Loucy (cell line): ENCODE measurements around the gene FOXP4.

Source experiments
- H2AFZ ChIP-seq: fragments of 200-600 bp; sonication (generic); 2 replicates; pipeline ENCODE4 v1.6.0; 2016; ENCODE audit warnings: antibody characterized with exemption, mild to moderate bottlenecking, low read length, moderate library complexity
- H3F3A ChIP-seq: fragments of 200-600 bp; 2 replicates; pipeline ENCODE4 v1.6.0; 2016; ENCODE audit warnings: antibody characterized with exemption, low read depth, mild to moderate bottlenecking
- H3K27me3 ChIP-seq: fragments of 200-600 bp; sonication (generic); 2 replicates; pipeline ENCODE4 v1.6.1; 2014; ENCODE audit warnings: low read length, mild to moderate bottlenecking; ENCODE audit not compliant: insufficient read depth, poor library complexity, severe bottlenecking
- H3K36me3 ChIP-seq: fragments of 200-600 bp; sonication (generic); 2 replicates; pipeline ENCODE4 v1.6.1; 2016; ENCODE audit warnings: low read length; ENCODE audit not compliant: insufficient read depth
- H3K4me1 ChIP-seq: fragments of 200-600 bp; sonication (generic); 2 replicates; pipeline ENCODE4 v1.5.1; 2014; ENCODE audit warnings: low read length, mild to moderate bottlenecking; ENCODE audit not compliant: insufficient read depth, poor library complexity, severe bottlenecking
- H3K4me2 ChIP-seq: fragments of 200-600 bp; sonication (generic); 2 replicates; pipeline ENCODE4 v1.6.0; 2014; ENCODE audit warnings: antibody characterized with exemption, low read length, low read depth, mild to moderate bottlenecking; ENCODE audit not compliant: poor library complexity, severe bottlenecking
- H3K4me3 ChIP-seq: fragments of 200-600 bp; sonication (generic); 2 replicates; pipeline ENCODE4 v1.5.1; 2014; ENCODE audit warnings: low read length, mild to moderate bottlenecking, mixed read lengths; ENCODE audit not compliant: poor library complexity, severe bottlenecking
- H3K79me2 ChIP-seq: fragments of 200-600 bp; sonication (generic); 2 replicates; pipeline ENCODE4 v1.6.1; 2014; ENCODE audit warnings: low read length; ENCODE audit not compliant: insufficient read depth
- H3K9ac ChIP-seq: fragments of 200-600 bp; sonication (generic); 2 replicates; pipeline ENCODE4 v1.6.0; 2014; ENCODE audit warnings: mild to moderate bottlenecking, low read depth, low read length, moderate library complexity; ENCODE audit not compliant: poor library complexity, severe bottlenecking
- H3K9me2 ChIP-seq: fragments of 200-600 bp; sonication (generic); replicated peaks from 2 replicates; pipeline ENCODE4 v1.6.1; 2016; ENCODE audit warnings: low read depth, low read length, mixed read lengths
- H3K9me3 ChIP-seq: fragments of 200-600 bp; sonication (generic); 2 replicates; pipeline ENCODE4 v1.6.1; 2014; ENCODE audit warnings: mild to moderate bottlenecking, antibody characterized with exemption, low read length, low read depth; ENCODE audit not compliant: insufficient read depth
- H4K20me1 ChIP-seq: fragments of 200-600 bp; sonication (generic); 2 replicates; pipeline ENCODE4 v1.6.0; 2014; ENCODE audit warnings: antibody characterized with exemption, low read length, mild to moderate bottlenecking; ENCODE audit not compliant: insufficient read depth, poor library complexity, severe bottlenecking
- CTCF ChIP-seq: fragments of 200-600 bp; sonication (generic); conservative IDR thresholded peaks from 2 replicates; pipeline ENCODE4 v1.5.1; 2014; ENCODE audit warnings: mild to moderate bottlenecking, antibody characterized with exemption, low read length
- EZH2phosphoT487 ChIP-seq: fragments of 200-600 bp; IDR thresholded peaks from 2 replicates; pipeline ENCODE4 v1.6.1; 2018; ENCODE audit warnings: antibody characterized with exemption, mild to moderate bottlenecking, moderate library complexity, borderline replicate concordance

FOXP4 gene

DNA sequence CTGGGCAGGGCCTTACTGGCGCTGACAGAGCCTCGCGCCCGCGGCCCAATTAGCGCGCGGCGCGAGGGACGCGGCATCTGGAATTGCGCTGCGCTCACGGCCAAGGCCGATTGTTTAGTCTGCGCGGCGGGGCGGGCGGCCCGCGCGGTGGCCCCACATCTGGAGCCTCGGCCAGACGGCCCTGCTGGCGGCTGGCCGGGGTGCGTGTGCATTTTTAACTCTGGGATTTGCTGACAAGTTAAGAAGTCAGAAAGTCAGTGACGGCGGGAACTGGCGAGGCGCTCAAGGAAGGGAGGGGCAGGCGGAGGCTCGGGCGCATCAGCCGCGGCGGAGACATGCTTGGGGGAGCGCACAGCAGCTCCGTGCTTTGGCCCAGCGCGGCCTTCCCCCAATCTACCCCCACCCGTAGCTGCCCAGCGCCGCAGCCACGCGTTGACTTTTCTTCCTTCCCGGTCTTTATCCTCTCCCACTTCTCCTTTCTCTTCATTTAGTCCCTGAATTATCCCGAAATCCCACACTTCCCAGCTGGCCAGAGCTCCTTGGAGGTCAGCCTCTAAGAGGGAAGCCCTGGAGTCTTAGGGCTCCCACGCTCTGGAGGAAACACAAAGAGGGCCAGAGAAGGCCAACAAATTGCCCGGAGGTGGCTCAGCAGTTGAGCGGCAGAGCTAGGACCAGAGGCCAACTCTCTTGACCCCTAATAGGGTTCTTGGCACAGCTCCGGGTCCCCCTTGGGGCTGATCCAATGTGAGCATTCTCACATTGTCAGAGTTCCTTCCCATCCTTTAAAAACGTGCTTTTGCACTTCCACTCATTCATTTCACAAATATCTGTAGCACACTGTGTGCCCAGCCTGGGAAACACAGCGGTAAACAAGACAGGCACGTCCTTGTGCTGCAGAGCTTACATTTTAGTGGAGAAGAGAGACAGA lies 40.8 kb upstream of the FOXP4 start:
- Histone ChIP-seq H3K27me3 (no peaks in the 10 kb centered on the region), H3K9me2 (no peaks in the 10 kb centered on the region), H3K79me2 (no peaks in the 10 kb centered on the region), H3K4me1 (no peaks in the 10 kb centered on the region), H3K4me3 (no peak overlapping the region), H2AFZ (no peak overlapping the region), H4K20me1 (no peaks in the 10 kb centered on the region), H3K9ac (no peak overlapping the region), H3K36me3 (no peaks in the 10 kb centered on the region), H3F3A (no peaks in the 10 kb centered on the region), H3K4me2 (no peak overlapping the region), H3K9me3 (no peaks in the 10 kb centered on the region)
- no peak for TF ChIP-seq EZH2phosphoT487
- TF ChIP-seq CTCF = no peak

DNA sequence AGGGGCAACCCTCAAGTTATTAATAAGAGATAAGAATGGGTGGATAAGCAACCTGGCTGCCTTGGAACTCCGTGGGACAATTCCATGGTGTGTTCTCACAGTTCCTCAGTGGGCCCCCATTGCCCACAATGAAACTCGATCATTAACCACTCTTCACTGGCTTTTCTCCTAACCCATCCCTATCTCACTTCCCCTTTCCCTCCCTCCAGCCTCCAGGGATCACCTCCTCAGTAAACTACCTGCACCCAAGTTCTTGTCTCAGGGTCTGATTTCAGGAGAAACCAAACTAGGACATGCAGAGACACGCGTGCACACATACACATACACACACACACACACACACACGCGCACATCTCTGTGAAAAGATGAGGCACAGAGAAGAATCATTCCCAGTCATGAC lies 37.7 kb upstream of the FOXP4 start:
- TF ChIP-seq EZH2phosphoT487 (no peak), CTCF (no peak)
- Histone ChIP-seq H4K20me1 (no peaks in the 10 kb centered on the region), H3K36me3 (no peaks in the 10 kb centered on the region), H3K79me2 (no peaks in the 10 kb centered on the region), H3K4me3 (no peak overlapping the region), H3K27me3 (no peaks in the 10 kb centered on the region), H2AFZ (no peak overlapping the region), H3K9me3 (no peaks in the 10 kb centered on the region), H3K9ac (no peak overlapping the region), H3K4me2 (no peak overlapping the region), H3F3A (no peaks in the 10 kb centered on the region), H3K9me2 (no peaks in the 10 kb centered on the region), H3K4me1 (no peaks in the 10 kb centered on the region)

- Histone ChIP-seq H3K4me2 (no peak overlapping the region), H3K4me1 (no peaks in the 10 kb centered on the region), H2AFZ (no peak overlapping the region), H3K27me3 (no peaks in the 10 kb centered on the region), H3K4me3 (no peak overlapping the region), H3K9ac (no peak overlapping the region), H3K36me3 (no peaks in the 10 kb centered on the region), H4K20me1 (no peaks in the 10 kb centered on the region), H3K9me2 (no peaks in the 10 kb centered on the region), H3K9me3 (no peaks in the 10 kb centered on the region), H3F3A (no peaks in the 10 kb centered on the region), H3K79me2 (no peaks in the 10 kb centered on the region)
- TF ChIP-seq CTCF (no peak), EZH2phosphoT487 (no peak)
Measured at GRCh38 chr6:41509580-41509979, 36.6 kb upstream of the FOXP4 start.
